ENCODE measurements around the gene CCDC184. TPM values are rescaled to one million over a fixed set of nuclear protein-coding genes. Genes with fewer than 3 reads are reported as not detected.
"Not testable (repeated sequence)": the region's sequence is repeated elsewhere in the genome, so short reads cannot be mapped to it uniquely, and the experiment has no call there.

CCDC184 gene
- total RNA-seq, 1 experiment from 2014 or later = 1.4 TPM

DNA sequence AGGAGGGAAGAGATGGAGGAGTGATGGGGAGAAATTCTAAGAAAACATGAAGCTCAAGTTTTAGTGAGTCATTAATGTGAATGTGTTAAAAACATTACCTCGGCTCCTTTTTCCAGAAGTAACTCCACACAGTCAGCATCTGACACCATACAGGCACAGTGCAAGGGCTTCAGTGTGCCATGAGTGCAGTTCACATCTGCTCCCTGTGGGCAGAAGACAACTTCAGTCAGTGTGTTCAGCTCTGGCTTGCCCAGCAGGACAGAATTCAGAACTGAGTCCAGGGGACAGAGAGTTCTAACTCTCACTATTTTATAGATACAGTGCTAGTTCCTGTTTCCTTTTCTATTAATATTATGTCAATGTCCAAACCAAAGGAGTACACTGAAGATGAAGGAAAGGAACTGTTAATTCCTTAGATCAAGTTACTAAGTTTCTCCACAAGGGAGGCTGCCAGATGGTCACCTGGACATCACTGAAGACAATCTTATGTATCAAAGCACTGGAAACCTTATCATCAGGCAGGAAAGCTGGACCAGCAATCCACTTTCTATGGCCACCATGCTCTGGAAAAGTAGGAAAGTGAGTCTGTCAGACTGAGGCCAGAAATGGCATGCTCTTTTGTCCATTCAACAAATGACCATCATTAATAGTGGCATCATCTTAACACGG lies 32.2 kb upstream of the CCDC184 start (continued):
- TF ChIP-seq, protein P1, sequence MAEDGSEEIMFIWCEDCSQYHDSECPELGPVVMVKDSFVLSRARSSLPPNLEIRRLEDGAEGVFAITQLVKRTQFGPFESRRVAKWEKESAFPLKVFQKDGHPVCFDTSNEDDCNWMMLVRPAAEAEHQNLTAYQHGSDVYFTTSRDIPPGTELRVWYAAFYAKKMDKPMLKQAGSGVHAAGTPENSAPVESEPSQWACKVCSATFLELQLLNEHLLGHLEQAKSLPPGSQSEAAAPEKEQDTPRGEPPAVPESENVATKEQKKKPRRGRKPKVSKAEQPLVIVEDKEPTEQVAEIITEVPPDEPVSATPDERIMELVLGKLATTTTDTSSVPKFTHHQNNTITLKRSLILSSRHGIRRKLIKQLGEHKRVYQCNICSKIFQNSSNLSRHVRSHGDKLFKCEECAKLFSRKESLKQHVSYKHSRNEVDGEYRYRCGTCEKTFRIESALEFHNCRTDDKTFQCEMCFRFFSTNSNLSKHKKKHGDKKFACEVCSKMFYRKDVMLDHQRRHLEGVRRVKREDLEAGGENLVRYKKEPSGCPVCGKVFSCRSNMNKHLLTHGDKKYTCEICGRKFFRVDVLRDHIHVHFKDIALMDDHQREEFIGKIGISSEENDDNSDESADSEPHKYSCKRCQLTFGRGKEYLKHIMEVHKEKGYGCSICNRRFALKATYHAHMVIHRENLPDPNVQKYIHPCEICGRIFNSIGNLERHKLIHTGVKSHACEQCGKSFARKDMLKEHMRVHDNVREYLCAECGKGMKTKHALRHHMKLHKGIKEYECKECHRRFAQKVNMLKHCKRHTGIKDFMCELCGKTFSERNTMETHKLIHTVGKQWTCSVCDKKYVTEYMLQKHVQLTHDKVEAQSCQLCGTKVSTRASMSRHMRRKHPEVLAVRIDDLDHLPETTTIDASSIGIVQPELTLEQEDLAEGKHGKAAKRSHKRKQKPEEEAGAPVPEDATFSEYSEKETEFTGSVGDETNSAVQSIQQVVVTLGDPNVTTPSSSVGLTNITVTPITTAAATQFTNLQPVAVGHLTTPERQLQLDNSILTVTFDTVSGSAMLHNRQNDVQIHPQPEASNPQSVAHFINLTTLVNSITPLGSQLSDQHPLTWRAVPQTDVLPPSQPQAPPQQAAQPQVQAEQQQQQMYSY (CRISPR knock-in tag; IDR thresholded peaks at IDR 0.05) = no peak
- TF ChIP-seq, protein P2, sequence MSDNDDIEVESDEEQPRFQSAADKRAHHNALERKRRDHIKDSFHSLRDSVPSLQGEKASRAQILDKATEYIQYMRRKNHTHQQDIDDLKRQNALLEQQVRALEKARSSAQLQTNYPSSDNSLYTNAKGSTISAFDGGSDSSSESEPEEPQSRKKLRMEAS (CRISPR knock-in tag; IDR thresholded peaks at IDR 0.05) = no peak
- TF ChIP-seq NR3C1 (CRISPR knock-in tag; conservative IDR thresholded peaks at IDR 0.05; ENCODE audit: low read depth) (no peak), EMX1 (CRISPR knock-in tag; IDR thresholded peaks at IDR 0.05) (no peak)

DNA sequence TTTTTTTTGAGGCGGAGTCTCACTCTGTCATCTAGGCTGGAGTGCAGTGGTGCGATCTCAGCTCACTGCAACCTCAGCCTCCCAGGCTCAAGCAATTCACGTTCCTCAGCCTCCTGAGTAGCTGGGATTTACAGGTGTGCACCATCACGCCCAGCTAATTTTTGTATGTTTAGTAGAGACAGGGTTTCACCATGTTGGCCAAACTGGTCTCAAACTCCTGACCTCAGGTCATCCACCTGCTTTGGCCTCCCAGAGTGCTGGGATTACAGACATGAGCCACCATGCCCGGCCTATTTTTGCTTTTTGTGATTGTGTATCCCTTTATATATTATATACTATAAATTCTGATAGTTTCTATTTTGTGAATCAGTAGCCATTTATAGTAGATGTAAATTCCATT lies 27.7 kb upstream of the CCDC184 start:
- DNase-seq (ENCODE audit: low spot score); H3K27ac Mint-ChIP-seq; H3K9me3 Mint-ChIP-seq; ATAC-seq; H3K36me3 Mint-ChIP-seq; CTCF ChIA-PET; H3K27me3 Mint-ChIP-seq (ENCODE audit: low read depth); H3K4me3 Mint-ChIP-seq: not testable (repeated sequence)
- POLR2A ChIA-PET = interaction anchor here (1.4 kb wide), 1 partner anchor 13 kb away, joined by 5 read pairs; no protein-coding TSS in a partner anchor
- H3K4me1 Mint-ChIP-seq = peaks cover 14% of the 10 kb centered on the region

DNA sequence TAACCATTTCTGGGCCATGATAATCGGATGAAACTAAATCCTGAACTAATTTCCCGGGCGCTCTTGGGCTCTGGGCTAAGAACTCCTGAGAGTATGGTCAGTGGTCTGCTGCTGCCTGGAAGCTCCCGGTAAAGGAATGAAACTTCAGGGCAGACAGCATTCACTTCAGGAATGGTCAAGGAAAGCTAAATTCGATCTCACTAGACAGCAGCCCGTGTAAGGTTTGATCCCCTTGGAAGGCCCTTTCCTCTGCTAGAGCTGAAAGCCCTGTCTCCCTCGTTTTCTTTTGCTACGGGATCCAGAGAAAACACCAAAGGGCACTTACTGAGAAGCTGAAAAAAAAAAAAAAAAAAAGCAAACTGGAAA lies 26.8 kb upstream of the CCDC184 start:
- Mint-ChIP-seq H3K4me1 (peaks cover 14% of the 10 kb centered on the region), H3K36me3 (no peaks in the 10 kb centered on the region), H3K27me3 (ENCODE audit: low read depth) (no peaks in the 10 kb centered on the region; the same call in none of the 2 replicates), H3K9me3 (no peaks in the 10 kb centered on the region), H3K27ac (peak overlapping the region; percentile 91), H3K4me3 (peak overlapping the region; percentile 89)
- no peak for ATAC-seq
- TF ChIP-seq TCF7 (CRISPR knock-in tag; IDR thresholded peaks at IDR 0.05; ENCODE audit: low read depth) (no peak), SMAD3 (CRISPR knock-in tag; IDR thresholded peaks at IDR 0.05; ENCODE audit: borderline replicate concordance) (no peak), ZNF423 (CRISPR knock-in tag; IDR thresholded peaks at IDR 0.05) (no peak), GRHL2 (CRISPR knock-in tag; IDR thresholded peaks at IDR 0.05; ENCODE audit: insufficient replicate concordance, severe bottlenecking) (no peak), ZNF671 (CRISPR knock-in tag; IDR thresholded peaks at IDR 0.05) (no peak)
- TF ChIP-seq, protein P3, sequence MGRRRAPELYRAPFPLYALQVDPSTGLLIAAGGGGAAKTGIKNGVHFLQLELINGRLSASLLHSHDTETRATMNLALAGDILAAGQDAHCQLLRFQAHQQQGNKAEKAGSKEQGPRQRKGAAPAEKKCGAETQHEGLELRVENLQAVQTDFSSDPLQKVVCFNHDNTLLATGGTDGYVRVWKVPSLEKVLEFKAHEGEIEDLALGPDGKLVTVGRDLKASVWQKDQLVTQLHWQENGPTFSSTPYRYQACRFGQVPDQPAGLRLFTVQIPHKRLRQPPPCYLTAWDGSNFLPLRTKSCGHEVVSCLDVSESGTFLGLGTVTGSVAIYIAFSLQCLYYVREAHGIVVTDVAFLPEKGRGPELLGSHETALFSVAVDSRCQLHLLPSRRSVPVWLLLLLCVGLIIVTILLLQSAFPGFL (CRISPR knock-in tag; IDR thresholded peaks at IDR 0.05; ENCODE audit: borderline replicate concordance) = no peak
- TF ChIP-seq, protein P4, sequence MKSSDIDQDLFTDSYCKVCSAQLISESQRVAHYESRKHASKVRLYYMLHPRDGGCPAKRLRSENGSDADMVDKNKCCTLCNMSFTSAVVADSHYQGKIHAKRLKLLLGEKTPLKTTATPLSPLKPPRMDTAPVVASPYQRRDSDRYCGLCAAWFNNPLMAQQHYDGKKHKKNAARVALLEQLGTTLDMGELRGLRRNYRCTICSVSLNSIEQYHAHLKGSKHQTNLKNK (CRISPR knock-in tag; IDR thresholded peaks at IDR 0.05) = no peak
- TF ChIP-seq, protein P5, sequence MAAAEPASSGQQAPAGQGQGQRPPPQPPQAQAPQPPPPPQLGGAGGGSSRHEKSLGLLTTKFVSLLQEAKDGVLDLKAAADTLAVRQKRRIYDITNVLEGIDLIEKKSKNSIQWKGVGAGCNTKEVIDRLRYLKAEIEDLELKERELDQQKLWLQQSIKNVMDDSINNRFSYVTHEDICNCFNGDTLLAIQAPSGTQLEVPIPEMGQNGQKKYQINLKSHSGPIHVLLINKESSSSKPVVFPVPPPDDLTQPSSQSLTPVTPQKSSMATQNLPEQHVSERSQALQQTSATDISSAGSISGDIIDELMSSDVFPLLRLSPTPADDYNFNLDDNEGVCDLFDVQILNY (CRISPR knock-in tag; IDR thresholded peaks at IDR 0.05) = no peak
- TF ChIP-seq, protein P6, sequence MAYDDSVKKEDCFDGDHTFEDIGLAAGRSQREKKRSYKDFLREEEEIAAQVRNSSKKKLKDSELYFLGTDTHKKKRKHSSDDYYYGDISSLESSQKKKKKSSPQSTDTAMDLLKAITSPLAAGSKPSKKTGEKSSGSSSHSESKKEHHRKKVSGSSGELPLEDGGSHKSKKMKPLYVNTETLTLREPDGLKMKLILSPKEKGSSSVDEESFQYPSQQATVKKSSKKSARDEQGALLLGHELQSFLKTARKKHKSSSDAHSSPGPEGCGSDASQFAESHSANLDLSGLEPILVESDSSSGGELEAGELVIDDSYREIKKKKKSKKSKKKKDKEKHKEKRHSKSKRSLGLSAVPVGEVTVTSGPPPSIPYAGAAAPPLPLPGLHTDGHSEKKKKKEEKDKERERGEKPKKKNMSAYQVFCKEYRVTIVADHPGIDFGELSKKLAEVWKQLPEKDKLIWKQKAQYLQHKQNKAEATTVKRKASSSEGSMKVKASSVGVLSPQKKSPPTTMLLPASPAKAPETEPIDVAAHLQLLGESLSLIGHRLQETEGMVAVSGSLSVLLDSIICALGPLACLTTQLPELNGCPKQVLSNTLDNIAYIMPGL (CRISPR knock-in tag; IDR thresholded peaks at IDR 0.05) = no peak
- TF ChIP-seq, protein P7, sequence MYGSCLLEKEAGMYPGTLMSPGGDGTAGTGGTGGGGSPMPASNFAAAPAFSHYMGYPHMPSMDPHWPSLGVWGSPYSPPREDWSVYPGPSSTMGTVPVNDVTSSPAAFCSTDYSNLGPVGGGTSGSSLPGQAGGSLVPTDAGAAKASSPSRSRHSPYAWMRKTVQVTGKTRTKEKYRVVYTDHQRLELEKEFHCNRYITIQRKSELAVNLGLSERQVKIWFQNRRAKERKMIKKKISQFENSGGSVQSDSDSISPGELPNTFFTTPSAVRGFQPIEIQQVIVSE (CRISPR knock-in tag; IDR thresholded peaks at IDR 0.05; ENCODE audit: borderline replicate concordance) = no peak
- TF ChIP-seq, protein P8, sequence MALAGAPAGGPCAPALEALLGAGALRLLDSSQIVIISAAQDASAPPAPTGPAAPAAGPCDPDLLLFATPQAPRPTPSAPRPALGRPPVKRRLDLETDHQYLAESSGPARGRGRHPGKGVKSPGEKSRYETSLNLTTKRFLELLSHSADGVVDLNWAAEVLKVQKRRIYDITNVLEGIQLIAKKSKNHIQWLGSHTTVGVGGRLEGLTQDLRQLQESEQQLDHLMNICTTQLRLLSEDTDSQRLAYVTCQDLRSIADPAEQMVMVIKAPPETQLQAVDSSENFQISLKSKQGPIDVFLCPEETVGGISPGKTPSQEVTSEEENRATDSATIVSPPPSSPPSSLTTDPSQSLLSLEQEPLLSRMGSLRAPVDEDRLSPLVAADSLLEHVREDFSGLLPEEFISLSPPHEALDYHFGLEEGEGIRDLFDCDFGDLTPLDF (CRISPR knock-in tag; IDR thresholded peaks at IDR 0.05) = no peak
- POLR2A ChIA-PET = interaction anchor here (0.6 to 1.9 kb wide), 6 partner anchors 14 to 290 kb away, joined by 3 to 8 read pairs (median 4); partner anchors contain the start of genes PFKM and SENP1
- DNase-seq (ENCODE audit: low spot score) = no peak
- CTCF ChIA-PET = interaction anchor here (0.7 to 2.6 kb wide), 20 partner anchors 8 to 632 kb away, joined by 3 to 21 read pairs (median 9); partner anchors contain the start of genes ADCY6, CCDC184, PFKM and SENP1

Measured in WTC11 (cell line).